ENCODE measurements around the gene DTL. TPM values are rescaled to one million over a fixed set of nuclear protein-coding genes. Genes with fewer than 3 reads are reported as not detected.

Gene DTL
- total RNA-seq, 1 donor from 2014 or later: 7.4 TPM

GRCh38 chr1:212074856-212075255, 39.3 kb downstream of the DTL start:
- no peak overlapping the region for H3K27ac Mint-ChIP-seq (ENCODE audit: unreplicated experiment)
- H3K36me3 Mint-ChIP-seq (ENCODE audit: unreplicated experiment): no peaks in the 10 kb centered on the region
- no peak overlapping the region for H3K4me3 Mint-ChIP-seq (ENCODE audit: unreplicated experiment)
- no peaks in the 10 kb centered on the region for H3K4me1 Mint-ChIP-seq (ENCODE audit: low read depth, unreplicated experiment)
- no peaks in the 10 kb centered on the region for H3K9me3 Mint-ChIP-seq (ENCODE audit: unreplicated experiment)
- no peak for TF ChIP-seq CTCF (IDR thresholded peaks at IDR 0.05; ENCODE audit: partially characterized antibody, unreplicated experiment)
- no peak for DNase-seq
- H3K27me3 Mint-ChIP-seq (ENCODE audit: unreplicated experiment): no peaks in the 10 kb centered on the region

- H3K27ac Mint-ChIP-seq (ENCODE audit: unreplicated experiment): no peak overlapping the region
Observed at GRCh38 chr1:212077028-212077427, 41.5 kb downstream of the DTL start.

DNA sequence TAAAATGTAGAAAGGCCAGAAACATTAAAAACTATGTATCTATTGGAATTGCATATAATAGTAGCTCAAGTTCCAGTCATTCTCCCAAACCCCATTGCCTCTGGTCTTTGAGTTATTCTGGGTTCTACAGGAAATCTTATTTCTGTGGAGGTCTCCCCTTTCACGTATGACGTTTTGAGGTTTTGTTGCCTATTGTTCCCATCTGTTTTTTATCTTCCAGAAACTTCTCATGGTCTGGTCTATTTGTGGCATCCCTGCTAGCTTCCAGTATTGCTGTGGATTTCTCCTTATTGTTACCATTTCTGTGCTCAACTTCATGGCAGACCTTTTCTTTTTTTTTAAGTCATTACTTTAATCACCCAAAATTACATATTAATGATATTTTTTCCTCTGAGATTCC, 43.3 kb downstream of the DTL start:
- no peak for DNase-seq
- TF ChIP-seq CTCF (IDR thresholded peaks at IDR 0.05; ENCODE audit: partially characterized antibody, unreplicated experiment): no peak
- Mint-ChIP-seq H3K9me3 (ENCODE audit: unreplicated experiment) (no peaks in the 10 kb centered on the region), H3K27ac (ENCODE audit: unreplicated experiment) (no peak overlapping the region), H3K4me3 (ENCODE audit: unreplicated experiment) (no peak overlapping the region), H3K4me1 (ENCODE audit: low read depth, unreplicated experiment) (no peaks in the 10 kb centered on the region), H3K36me3 (ENCODE audit: unreplicated experiment) (no peaks in the 10 kb centered on the region), H3K27me3 (ENCODE audit: unreplicated experiment) (no peaks in the 10 kb centered on the region)

More at GRCh38 chr1:212077028-212077427, 41.5 kb downstream of the DTL start:
- no peak for DNase-seq
- Mint-ChIP-seq H3K9me3 (ENCODE audit: unreplicated experiment) (no peaks in the 10 kb centered on the region), H3K36me3 (ENCODE audit: unreplicated experiment) (no peaks in the 10 kb centered on the region), H3K27me3 (ENCODE audit: unreplicated experiment) (no peaks in the 10 kb centered on the region), H3K4me1 (ENCODE audit: low read depth, unreplicated experiment) (no peaks in the 10 kb centered on the region), H3K4me3 (ENCODE audit: unreplicated experiment) (no peak overlapping the region)
- no peak for TF ChIP-seq CTCF (IDR thresholded peaks at IDR 0.05; ENCODE audit: partially characterized antibody, unreplicated experiment)

DNA sequence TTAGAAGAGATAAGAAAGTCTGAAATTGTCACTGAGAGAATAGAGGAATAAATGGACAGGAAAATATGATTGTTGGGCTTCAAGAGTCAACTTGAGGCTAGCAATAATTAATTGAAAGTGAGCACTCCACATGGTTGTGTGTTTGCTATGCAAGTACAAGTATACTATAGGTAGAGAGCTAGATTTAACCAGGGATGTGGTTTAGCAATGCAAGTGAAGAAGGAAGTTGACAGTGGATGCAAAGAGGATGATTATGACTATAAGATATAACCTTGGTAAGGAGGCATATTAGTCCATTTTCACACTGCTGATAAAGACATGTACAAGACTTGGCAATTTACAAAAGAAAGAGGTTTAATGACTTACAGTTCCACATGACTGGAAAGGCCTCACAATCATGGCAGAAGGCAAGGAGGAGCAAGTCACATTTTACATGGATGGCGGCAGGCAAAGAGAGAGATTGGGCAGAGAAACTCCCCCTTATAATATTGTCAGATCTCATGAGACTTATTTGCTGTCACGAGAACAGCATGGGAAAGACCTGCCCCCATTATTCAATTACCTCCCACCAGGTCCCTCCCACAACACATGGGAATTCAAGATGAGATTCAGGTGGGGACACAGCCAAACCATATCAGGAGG, 47.3 kb downstream of the DTL start:
- no peaks in the 10 kb centered on the region for H3K9me3 Mint-ChIP-seq (ENCODE audit: unreplicated experiment)
- H3K27ac Mint-ChIP-seq (ENCODE audit: unreplicated experiment): no peak overlapping the region
- H3K27me3 Mint-ChIP-seq (ENCODE audit: unreplicated experiment): no peaks in the 10 kb centered on the region
- no peaks in the 10 kb centered on the region for H3K36me3 Mint-ChIP-seq (ENCODE audit: unreplicated experiment)
- TF ChIP-seq CTCF (IDR thresholded peaks at IDR 0.05; ENCODE audit: partially characterized antibody, unreplicated experiment): no peak
- no peak overlapping the region for H3K4me3 Mint-ChIP-seq (ENCODE audit: unreplicated experiment)
- H3K4me1 Mint-ChIP-seq (ENCODE audit: low read depth, unreplicated experiment): no peaks in the 10 kb centered on the region
- no peak for DNase-seq

DNA sequence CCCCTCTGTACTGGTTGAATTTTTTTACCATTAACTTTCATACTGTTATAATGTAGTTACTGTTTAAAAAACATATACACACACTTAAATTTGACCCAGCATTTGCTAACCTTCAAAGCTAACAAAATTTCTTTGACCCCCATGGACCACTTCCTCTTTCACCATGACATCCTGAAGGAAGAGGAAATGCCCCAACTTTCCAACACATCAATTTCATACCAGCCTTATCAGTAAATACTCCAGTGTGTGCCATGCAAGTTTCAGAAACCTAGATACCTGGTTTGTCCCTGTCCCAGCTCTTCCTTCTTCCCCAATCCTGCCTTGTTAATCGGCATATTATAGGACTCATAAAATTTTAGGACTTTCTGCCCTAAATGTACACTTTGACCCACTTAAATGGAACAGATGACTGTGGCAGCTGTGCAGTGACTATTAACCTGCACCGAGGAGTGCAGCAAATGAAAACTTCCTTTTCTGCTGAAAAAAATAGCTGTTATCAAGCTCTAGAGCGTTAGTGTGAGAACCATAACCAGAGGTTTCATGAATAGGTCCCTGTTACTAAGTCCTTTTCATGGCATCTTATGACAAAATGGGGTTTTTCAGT, 54.1 kb downstream of the DTL start:
- peaks cover 5% of the 10 kb centered on the region for H3K4me1 Mint-ChIP-seq (ENCODE audit: low read depth, unreplicated experiment)
- H3K36me3 Mint-ChIP-seq (ENCODE audit: unreplicated experiment): peaks cover 15% of the 10 kb centered on the region
- no peak for DNase-seq
- H3K27ac Mint-ChIP-seq (ENCODE audit: unreplicated experiment): no peak overlapping the region
- no peaks in the 10 kb centered on the region for H3K9me3 Mint-ChIP-seq (ENCODE audit: unreplicated experiment)
- no peaks in the 10 kb centered on the region for H3K27me3 Mint-ChIP-seq (ENCODE audit: unreplicated experiment)
- TF ChIP-seq CTCF (IDR thresholded peaks at IDR 0.05; ENCODE audit: partially characterized antibody, unreplicated experiment): no peak
- H3K4me3 Mint-ChIP-seq (ENCODE audit: unreplicated experiment): no peak overlapping the region

All from glutamatergic neuron (in vitro differentiated cells).